HG03135 (cell line): Measurements from ENCODE around the gene DDX54.
"Not testable (repeated sequence)": the region's sequence is repeated elsewhere in the genome, so short reads cannot be mapped to it uniquely, and the experiment has no call there.

Experiments
- ATAC-seq: cut with Tn5 transposase; IDR thresholded peaks from one replicate; pipeline ENCODE4 v1.9.1; 2021; ENCODE audit warnings: mild to moderate bottlenecking, moderate library complexity; ENCODE audit not compliant: unreplicated experiment

DDX54 gene

DNA sequence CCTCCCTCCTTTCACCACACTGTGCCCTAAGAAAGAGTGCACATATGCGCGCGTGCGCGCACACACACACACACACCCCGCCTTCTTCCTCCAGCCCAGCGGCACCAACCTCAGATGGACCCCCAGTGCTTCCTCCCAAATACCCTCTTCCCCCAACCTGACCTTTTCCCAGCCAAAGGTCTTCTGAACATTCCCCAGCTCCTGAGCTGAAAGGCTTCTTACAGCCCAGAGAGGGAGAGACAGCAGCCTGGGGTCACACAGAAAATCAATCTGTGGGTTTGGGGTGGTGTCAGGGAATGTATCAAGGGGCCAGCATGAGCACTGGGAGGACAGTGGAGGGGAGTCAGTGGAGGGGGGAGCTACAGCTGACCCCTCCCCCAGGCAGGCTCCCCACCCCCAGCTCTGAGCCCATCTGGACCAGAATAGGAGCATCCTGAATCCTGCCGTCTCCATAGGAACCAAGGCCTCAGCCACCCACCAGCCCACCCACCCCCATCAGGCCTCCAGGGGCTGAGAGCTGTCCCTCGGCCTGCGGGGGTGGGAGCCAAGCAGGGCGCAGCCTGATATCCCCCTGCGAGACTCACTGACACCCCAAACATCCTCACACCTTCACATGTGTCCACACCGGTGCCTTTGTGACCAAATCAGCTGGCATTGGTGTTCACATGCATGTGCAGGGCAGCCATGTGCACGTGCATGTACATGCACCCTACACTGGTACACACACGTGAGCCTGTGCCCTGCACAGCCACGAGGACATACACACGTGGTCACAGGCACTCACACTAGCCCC lies 55.4 kb downstream of the DDX54 start:
- ATAC-seq, result no peak

DNA sequence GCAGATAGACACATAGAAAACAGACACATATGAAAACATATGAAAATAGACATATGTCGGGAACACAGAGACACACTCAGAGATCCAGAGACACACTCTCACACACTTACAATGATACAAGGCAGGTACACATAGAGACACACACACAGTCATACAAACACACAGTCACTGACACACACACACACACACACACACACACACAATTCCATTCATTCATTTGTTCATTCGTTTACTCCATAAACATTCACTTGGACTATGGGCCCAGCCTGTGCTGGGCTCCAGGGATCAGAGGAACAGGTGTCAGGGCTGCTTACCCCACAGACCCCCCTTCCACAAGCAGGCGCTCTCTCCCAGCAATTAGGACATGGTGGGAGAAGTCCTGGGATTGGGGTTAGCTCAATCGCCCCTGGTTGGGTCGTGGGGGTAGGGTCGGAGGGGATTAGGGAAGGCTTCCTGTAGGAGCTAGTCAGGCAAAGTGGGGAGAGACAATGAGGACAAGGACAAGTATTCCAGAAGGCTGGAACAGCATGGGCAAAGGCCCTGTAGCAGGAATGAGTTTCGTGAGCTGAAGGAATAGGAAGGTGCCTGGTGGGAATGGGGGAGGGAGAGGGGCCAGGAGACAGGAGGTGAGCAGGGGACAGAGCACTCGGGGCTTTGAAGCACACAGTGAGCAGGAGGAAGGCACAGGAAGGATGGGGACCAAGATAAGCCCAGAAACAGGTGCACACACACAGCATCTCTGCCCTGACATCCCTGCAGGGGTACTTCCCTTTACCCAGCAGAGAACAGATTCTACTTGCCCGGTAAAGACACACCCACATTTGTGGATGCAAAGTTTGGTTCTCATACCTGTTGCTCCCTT lies 56.2 kb downstream of the DDX54 start:
- ATAC-seq, result no peak

DNA sequence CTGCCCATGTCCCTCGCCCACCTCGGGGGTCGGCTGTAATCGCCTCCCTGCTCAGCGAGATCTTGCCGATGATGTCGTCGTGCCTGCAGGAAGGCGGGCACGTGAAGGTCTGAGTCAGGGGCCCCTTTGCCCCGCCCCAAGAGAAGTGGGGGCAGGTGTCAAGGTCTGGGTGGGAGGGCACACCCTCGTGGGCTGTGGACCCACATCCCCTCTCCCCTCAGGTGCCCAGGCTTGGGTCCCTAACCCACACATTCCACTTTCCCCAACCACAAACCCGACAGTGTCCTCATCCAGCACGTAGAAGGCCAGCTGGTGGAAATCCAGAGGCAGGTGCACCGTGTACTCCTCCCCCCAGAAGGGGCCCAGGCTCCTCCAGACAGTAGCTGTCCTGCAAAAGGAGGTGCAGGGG lies 57.5 kb downstream of the DDX54 start:
- no peak for ATAC-seq

DNA sequence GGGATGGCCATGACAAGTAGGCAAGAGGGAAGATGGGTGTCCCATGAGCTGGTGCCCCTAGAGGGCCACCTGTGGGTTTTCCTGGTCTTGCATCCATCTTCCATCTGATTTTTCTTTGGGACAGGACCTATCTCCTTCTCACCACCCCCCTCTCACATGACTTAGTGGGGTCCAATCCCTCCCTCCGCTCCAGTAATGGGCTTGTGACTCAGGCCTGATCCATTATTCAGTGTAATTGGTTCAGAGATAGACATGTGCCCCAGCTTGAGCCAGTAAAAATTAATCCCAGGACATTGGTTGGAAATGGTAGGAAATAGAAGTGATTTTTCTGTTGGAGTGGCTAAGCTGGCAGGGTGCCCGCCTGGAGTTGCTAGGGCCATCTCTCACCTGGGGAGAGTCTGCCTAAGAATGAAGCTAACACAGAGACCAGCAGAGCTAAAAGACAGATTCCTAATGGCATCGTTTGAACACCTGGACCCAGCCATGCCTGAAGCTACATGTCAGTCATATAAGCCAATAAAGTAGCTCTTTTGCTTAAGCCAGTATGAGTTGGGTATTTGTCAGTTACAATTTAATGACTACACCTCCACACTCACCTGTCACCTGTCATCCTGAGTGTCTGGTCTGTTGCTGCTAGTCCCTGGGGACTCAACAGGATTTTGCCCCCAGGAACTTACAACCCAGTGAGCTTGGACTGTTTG lies 64.5 kb downstream of the DDX54 start:
- no peak for ATAC-seq

DNA sequence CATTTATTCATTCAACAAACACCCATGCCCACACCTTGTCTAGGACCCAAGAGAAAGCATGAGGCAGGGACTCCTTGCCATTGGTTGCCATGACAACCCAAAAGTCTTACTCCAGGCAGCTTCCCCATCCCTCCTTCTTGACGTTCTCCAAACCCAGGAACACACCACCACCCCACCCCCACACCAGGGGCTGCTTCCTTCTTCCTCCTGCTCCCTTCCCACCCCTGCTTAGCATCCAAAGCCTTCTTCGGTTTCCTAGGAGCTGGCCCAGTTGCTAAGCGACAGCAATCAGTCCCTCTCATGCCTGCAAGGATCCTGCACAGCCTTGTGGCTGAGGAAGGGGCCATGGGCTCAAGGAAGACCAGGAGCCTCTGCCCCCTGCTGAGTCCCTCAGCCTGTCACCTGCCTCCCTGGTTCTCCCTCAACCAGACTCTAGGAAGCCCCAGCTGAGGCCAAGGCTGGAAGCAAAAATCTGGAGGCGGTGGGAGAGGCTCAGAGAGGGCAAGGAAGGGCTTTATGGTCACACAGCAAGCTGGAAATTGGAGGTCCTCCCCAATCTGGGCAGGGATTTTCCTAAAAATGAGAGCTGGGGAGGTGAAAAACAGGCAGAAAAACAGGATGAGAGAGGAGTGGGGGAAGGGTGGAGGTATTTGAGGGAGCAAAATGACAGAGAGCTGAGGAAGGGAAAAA lies 65.2 kb downstream of the DDX54 start:
- ATAC-seq, result no peak

GRCh38 chr12:113118142-113118541 lies 67.1 kb downstream of the DDX54 start:
- no peak for ATAC-seq

GRCh38 chr12:113117684-113118083 lies 67.6 kb downstream of the DDX54 start:
- ATAC-seq, result not testable (repeated sequence)

GRCh38 chr12:113116875-113117274 lies 68.4 kb downstream of the DDX54 start:
- ATAC-seq, result no peak

DNA sequence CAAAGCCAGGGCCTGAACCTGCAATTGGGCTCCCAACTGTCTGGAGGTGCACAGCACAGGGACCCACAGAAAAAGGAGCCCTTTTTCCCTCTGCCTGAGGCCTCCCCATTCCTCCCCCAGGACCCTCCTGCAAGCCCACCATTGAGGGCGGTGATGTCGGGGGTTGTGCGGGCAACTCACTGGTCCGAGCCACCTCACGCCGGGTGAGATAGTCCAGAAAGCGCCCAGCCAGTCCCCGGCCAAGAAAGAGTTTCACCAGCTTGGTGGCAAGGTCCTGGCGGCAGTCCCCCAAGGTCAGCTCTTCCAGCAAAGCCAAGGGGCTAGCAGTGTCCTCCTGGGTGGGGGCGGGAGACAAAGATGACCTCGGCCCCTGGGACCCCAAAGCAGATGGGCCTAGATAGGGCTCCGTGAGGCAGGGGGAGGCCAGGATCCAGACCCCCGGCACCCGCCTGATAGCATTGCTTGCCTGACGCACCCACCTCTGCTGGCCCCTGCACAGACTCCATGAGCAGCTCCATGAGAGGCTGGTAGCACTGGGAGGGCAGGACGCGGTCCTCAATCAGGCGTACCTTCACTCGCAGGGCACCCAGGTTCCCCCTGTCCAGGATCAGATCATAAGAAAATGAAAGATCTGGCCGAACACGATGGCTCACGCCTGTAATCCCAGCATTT lies 69.7 kb downstream of the DDX54 start:
- ATAC-seq, result no peak

GRCh38 chr12:113114447-113115178 lies 70.7 kb downstream of the DDX54 start:
- no peak for ATAC-seq

- no peak for ATAC-seq
Measured at GRCh38 chr12:113113397-113113796, 71.9 kb downstream of the DDX54 start.

- no peak for ATAC-seq
Measured at GRCh38 chr12:113112043-113112899, 73.0 kb downstream of the DDX54 start.

GRCh38 chr12:113111247-113111646 lies 74.0 kb downstream of the DDX54 start:
- ATAC-seq, result no peak

- ATAC-seq, result no peak
Measured at GRCh38 chr12:113109872-113110599, 75.2 kb downstream of the DDX54 start.

GRCh38 chr12:113109360-113109759 lies 75.9 kb downstream of the DDX54 start:
- ATAC-seq, result no peak

GRCh38 chr12:113108308-113108707 lies 77.0 kb downstream of the DDX54 start:
- ATAC-seq, result no peak
